ENCODE data around the gene ABCA6. TPM values are rescaled to one million over a fixed set of nuclear protein-coding genes. Genes with fewer than 3 reads are reported as not detected.

ABCA6 gene
- total and polyA plus RNA-seq, 2 of the 13 experiments (the other 11 are each of a cell fraction or from before 2014, with no cell fraction given) = 0.05 to 0.11 TPM

- no peaks in the 10 kb centered on the region for H3K9me3 ChIP-seq (ENCODE audit: low read length)
- in situ Hi-C loops (cut with HindIII; ENCODE audit: extremely low pct_ligation_motif_present, low pct_unique_long_range_greater_than_20kb) = loop anchor here (25.0 kb wide), 1 partner anchor 277 kb away; no protein-coding TSS in a partner anchor
These were observed 77.7 kb downstream of the ABCA6 start for GRCh38 chr17:69064001-69064400.

More at GRCh38 chr17:69064001-69064400, 77.7 kb downstream of the ABCA6 start:
- Histone ChIP-seq H3K27me3 (ENCODE audit: control insufficient read depth in 1 of 2, insufficient read depth in 2 of 2, low read length in 2 of 2) (no peaks in the 10 kb centered on the region), H3K4me2 (ENCODE audit: low read depth, low read length) (no peak overlapping the region), H2AFZ (ENCODE audit: low read length) (no peak overlapping the region), H3K9ac (ENCODE audit: insufficient read depth, low read depth, low read length) (no peak overlapping the region), H4K20me1 (ENCODE audit: insufficient read depth, low read length) (no peaks in the 10 kb centered on the region), H3K27ac (ENCODE audit: extremely low read length, insufficient read depth, low read length) (no peak overlapping the region), H3K36me3 (replicated peaks in 1 of 2; ENCODE audit: control insufficient read depth in 1 of 2, insufficient read depth in 2 of 2, low read length in 2 of 2) (no peaks in the 10 kb centered on the region), H3K4me1 (ENCODE audit: insufficient read depth, low read length) (peaks cover 27% of the 10 kb centered on the region), H3K4me3 (replicated peaks in 1 of 3; ENCODE audit: insufficient read depth in 1 of 3, low read depth in 2 of 3, low read length in 3 of 3) (no peak overlapping the region), H3K79me2 (ENCODE audit: insufficient read depth, low read length) (no peaks in the 10 kb centered on the region)
- FAIRE-seq (no peak), DNase-seq (ENCODE audit: low spot score) (no peak), ATAC-seq (no peak)
- TF ChIP-seq SP1 (IDR thresholded peaks at IDR 0.05) (no peak), SP1 (CRISPR knock-in tag; IDR thresholded peaks at IDR 0.05) (no peak), HMG20B (CRISPR knock-in tag; conservative IDR thresholded peaks at IDR 0.05) (no peak), FOXK1 (CRISPR knock-in tag; IDR thresholded peaks at IDR 0.05; ENCODE audit: borderline replicate concordance, low read depth) (no peak), ZNF441 (CRISPR knock-in tag; IDR thresholded peaks at IDR 0.05; ENCODE audit: borderline replicate concordance) (no peak), CREB1 (IDR thresholded peaks at IDR 0.05) (no peak), CREB1 (CRISPR knock-in tag; IDR thresholded peaks at IDR 0.05) (no peak), RCOR2 (CRISPR knock-in tag; IDR thresholded peaks at IDR 0.05) (no peak), STAT5B (CRISPR knock-in tag; IDR thresholded peaks at IDR 0.05) (no peak), AFF4 (CRISPR knock-in tag; IDR thresholded peaks at IDR 0.05) (no peak)
- ChIA-PET POLR2A (no interaction called here), CTCF (ENCODE audit: low intra/inter-chr PET ratio, low total read pairs) (no interaction called here)
- intact Hi-C loops (cut with micrococcal nuclease; ENCODE audit: unreplicated experiment) = no loop called here
- WGBS (ENCODE audit: low lambda C conversion rate) = over 99% methylated on average over 2 of the region's 2 CpGs
- BruUV-seq (replicated peaks) = no TSS peak

Measured in HepG2 (cell line).